Measurements from ENCODE around the gene DCHS2.

The DCHS2 gene

GRCh38 chr4:154320521-154320920 lies 171.1 kb downstream of the DCHS2 start:
- Mint-ChIP-seq H3K27me3 (ENCODE audit: low read depth) (no peaks in the 10 kb centered on the region), H3K36me3 (ENCODE audit: low read depth) (no peaks in the 10 kb centered on the region), H3K4me1 (no peaks in the 10 kb centered on the region), H3K9me3 (peaks cover 13% of the 10 kb centered on the region), H3K27ac (no peak overlapping the region), H3K4me3 (no peak overlapping the region)
- TF ChIP-seq, protein P1, sequence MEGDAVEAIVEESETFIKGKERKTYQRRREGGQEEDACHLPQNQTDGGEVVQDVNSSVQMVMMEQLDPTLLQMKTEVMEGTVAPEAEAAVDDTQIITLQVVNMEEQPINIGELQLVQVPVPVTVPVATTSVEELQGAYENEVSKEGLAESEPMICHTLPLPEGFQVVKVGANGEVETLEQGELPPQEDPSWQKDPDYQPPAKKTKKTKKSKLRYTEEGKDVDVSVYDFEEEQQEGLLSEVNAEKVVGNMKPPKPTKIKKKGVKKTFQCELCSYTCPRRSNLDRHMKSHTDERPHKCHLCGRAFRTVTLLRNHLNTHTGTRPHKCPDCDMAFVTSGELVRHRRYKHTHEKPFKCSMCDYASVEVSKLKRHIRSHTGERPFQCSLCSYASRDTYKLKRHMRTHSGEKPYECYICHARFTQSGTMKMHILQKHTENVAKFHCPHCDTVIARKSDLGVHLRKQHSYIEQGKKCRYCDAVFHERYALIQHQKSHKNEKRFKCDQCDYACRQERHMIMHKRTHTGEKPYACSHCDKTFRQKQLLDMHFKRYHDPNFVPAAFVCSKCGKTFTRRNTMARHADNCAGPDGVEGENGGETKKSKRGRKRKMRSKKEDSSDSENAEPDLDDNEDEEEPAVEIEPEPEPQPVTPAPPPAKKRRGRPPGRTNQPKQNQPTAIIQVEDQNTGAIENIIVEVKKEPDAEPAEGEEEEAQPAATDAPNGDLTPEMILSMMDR (IDR thresholded peaks at IDR 0.05; ENCODE audit: unreplicated experiment in 3 of 3): no peak

- H3K4me1 Mint-ChIP-seq: no peaks in the 10 kb centered on the region
- TF ChIP-seq, protein P1 (IDR thresholded peaks at IDR 0.05; ENCODE audit: unreplicated experiment in 3 of 3): no peak
- H3K36me3 Mint-ChIP-seq (ENCODE audit: low read depth): no peaks in the 10 kb centered on the region
- no peak overlapping the region for H3K27ac Mint-ChIP-seq
- H3K4me3 Mint-ChIP-seq: no peak overlapping the region
- no peaks in the 10 kb centered on the region for H3K27me3 Mint-ChIP-seq (ENCODE audit: low read depth)
- H3K9me3 Mint-ChIP-seq: peaks cover 11% of the 10 kb centered on the region
These were observed 171.9 kb downstream of the DCHS2 start for GRCh38 chr4:154319736-154320135.

DNA sequence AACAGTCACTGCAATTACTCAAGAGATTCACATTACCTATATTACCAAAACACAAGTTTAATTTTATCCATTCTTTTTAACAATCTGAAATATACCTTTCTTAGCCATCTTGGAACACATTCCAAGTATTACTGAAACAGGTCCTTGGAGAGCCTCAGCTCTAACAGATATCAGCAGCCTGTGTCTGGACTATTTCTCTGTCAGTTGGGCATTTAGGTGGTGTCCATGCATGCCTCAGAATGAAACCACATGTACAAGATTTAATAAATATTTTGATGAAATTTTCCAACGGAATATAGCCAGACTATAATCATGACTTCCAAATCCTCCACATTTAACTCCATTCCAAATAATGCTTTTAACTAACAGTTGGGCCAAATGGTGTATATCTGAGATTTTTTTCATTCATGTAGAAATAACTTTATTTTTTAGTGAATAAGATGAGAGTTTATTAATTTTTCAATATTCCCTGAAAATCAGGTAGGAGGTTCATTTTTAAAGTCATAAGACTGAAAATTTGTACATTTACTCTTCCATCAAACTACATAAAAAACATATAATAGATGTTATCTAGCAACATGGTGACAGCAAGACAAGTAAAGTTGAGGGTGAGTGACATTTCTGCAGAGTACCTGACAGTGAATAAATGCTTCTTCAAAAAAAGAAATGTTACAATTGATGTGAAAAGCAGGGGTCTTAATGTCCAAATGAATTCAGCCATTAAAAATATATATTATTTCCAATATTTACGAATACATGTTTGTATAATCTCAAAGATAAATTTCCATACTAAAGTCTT lies 174.2 kb downstream of the DCHS2 start:
- Mint-ChIP-seq H3K4me3 (no peak overlapping the region), H3K27me3 (ENCODE audit: low read depth) (no peaks in the 10 kb centered on the region), H3K27ac (no peak overlapping the region), H3K9me3 (peaks cover 11% of the 10 kb centered on the region), H3K4me1 (no peaks in the 10 kb centered on the region), H3K36me3 (ENCODE audit: low read depth) (no peaks in the 10 kb centered on the region)
- TF ChIP-seq, protein P1 (IDR thresholded peaks at IDR 0.05; ENCODE audit: unreplicated experiment in 3 of 3): no peak

GRCh38 chr4:154315741-154316140 lies 175.9 kb downstream of the DCHS2 start:
- Mint-ChIP-seq H3K27me3 (ENCODE audit: low read depth) (no peaks in the 10 kb centered on the region), H3K4me1 (no peaks in the 10 kb centered on the region), H3K27ac (no peak overlapping the region), H3K4me3 (no peak overlapping the region), H3K9me3 (peaks cover 8% of the 10 kb centered on the region), H3K36me3 (ENCODE audit: low read depth) (no peaks in the 10 kb centered on the region)
- TF ChIP-seq, protein P1 (IDR thresholded peaks at IDR 0.05; ENCODE audit: unreplicated experiment in 3 of 3): no peak

DNA sequence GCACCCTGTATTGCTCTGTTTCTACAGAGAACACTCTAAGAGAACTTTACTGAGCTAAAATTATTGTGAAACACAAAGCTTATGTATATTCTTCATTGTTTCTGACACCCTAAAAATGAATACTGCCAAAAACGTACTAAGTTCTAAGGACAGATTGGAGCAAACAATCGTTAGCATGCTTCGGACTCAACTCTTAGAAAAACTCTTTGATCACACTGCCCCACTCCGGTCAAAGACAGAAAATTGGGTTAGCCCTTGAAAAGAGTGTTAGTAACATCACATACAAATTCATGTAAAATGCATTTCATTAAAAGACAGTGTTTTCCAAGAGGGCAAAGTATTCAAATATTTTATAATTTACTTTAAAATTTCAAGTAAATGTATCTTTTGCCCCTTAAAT lies 177.4 kb downstream of the DCHS2 start:
- Mint-ChIP-seq H3K36me3 (ENCODE audit: low read depth) (peaks cover 3% of the 10 kb centered on the region), H3K4me3 (peak overlapping the region in 1 of 3 experiments; percentile 3), H3K27me3 (ENCODE audit: low read depth) (no peaks in the 10 kb centered on the region), H3K4me1 (no peaks in the 10 kb centered on the region), H3K27ac (no peak overlapping the region), H3K9me3 (peaks cover 5% of the 10 kb centered on the region)
- TF ChIP-seq, protein P1 (IDR thresholded peaks at IDR 0.05; ENCODE audit: unreplicated experiment in 3 of 3): peak in 2 of 3 experiments; percentile 40 to 53

Measured in nephron (organoid).